ENCODE measurements around the gene MAP2K2. TPM values are rescaled to one million over a fixed set of nuclear protein-coding genes. Genes with fewer than 3 reads are reported as not detected.
A peak's percentile ranks its signal among the peaks of the same experiment; 100 is the strongest.

Gene MAP2K2
- total and polyA plus RNA-seq, 9 of the 15 experiments (the other 6 are each of a cell fraction or from before 2014, with no cell fraction given): 1.0 to 151 (median 58.3) TPM

- Histone ChIP-seq H3K4me2 (ENCODE audit: insufficient read depth, low read length) (no peak overlapping the region), H3K4me3 (no peak overlapping the region), H3K27ac (ENCODE audit: extremely low read depth, low read depth, low read length) (no peak overlapping the region), H3K4me1 (replicated peaks in 1 of 2; ENCODE audit: control insufficient read depth in 2 of 2, insufficient read depth in 2 of 2, low read length in 2 of 2) (peaks cover 0 to 19% of the 10 kb centered on the region in 2 experiments; a peak in 2 of 5 replicates), H3K9ac (ENCODE audit: insufficient read depth in 1 of 2, low read depth in 2 of 2, low read length in 2 of 2) (peak overlapping the region in 1 of 2 experiments; percentile 40; a peak in 1 of 4 replicates), H4K20me1 (replicated peaks; ENCODE audit: control insufficient read depth, insufficient read depth, low read length) (no peaks in the 10 kb centered on the region), H3K36me3 (ENCODE audit: control insufficient read depth, insufficient read depth, low read length) (peaks cover 78% of the 10 kb centered on the region; the same call in 2 of the 3 replicates), H3K9me1 (ENCODE audit: control insufficient read depth, insufficient read depth, low read length) (no peaks in the 10 kb centered on the region), H2AFZ (ENCODE audit: low read depth, low read length) (no peak overlapping the region), H3K27me3 (ENCODE audit: control insufficient read depth in 2 of 2, insufficient read depth in 2 of 2, low read length in 2 of 2) (no peaks in the 10 kb centered on the region), H3K79me2 (ENCODE audit: control insufficient read depth, insufficient read depth, low read length) (no peaks in the 10 kb centered on the region), H3K9me3 (replicated peaks; ENCODE audit: control insufficient read depth, insufficient read depth, low read depth, low read length) (no peaks in the 10 kb centered on the region)
- CTCF ChIA-PET (ENCODE audit: low intra/inter-chr PET ratio): no interaction called here
- TF ChIP-seq POLR2G (IDR thresholded peaks at IDR 0.05; ENCODE audit: low read depth, low read length) (0 out of 2 replicates have a peak, but pooled peaks have one; percentile 16), SRSF3 (IDR thresholded peaks at IDR 0.05; ENCODE audit: insufficient read depth, low read length) (no peak)
- in situ Hi-C loops (cut with MboI): no loop called here
- BruUV-seq (replicated peaks): no TSS peak
- DNase-seq (ENCODE audit: extremely low read depth in 1 of 4, low spot score in 3 of 4) (no peak), FAIRE-seq (no peak), ATAC-seq (no peak)
- intact Hi-C loops (cut with micrococcal nuclease): no loop called here
- POLR2A ChIA-PET: interaction anchor here (0.6 to 1.2 kb wide), 5 partner anchors 8 to 204 kb away, joined by 3 read pairs; no protein-coding TSS in a partner anchor
- WGBS (ENCODE audit: insufficient coverage, low coverage, missing lambda C conversion rate): 88% methylated on average over 7 of the region's 10 CpGs
These were observed 22.5 kb downstream of the MAP2K2 start for GRCh38 chr19:4101496-4101770.

DNA sequence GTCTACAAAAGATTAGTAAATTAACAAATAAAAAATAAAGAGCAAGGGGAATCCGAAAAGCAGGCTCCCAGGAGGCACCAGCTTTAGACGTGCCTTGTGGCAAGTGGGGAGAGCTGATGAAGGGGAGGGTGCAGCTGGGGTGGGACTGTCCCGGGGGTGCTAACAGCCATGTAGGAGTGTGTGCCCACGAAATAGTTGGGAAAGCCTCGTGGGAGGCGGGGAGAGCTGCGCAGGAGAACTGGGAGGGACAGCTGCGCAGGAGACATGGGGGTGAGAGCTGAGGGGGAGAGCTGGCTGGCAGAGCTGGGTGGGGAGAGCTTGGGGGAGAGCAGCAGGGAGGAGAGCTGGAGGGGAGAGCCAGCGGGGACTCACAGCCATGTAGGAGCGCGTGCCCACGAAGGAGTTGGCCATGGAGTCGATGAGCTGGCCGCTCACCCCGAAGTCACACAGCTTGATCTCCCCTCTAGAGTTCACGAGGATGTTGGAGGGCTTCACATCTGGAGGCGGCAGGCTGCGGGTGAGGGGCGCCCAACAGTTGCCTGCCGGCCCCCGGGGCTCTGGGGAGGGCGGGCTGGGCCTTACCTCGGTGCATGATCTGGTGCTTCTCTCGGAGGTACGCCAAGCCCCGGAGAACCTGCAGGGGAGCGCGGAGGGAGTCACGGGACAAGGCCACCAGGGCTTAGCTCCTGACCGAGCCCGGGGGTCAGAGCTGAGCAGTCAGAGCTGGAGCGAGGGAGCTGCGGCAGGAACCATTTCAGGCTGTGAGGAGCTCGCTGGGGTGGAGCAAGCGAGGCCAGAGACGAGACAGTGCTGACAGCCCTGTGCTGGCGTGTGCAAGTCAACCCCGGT, 23.1 kb downstream of the MAP2K2 start:
- in situ Hi-C loops (cut with MboI) (no loop called here), intact Hi-C loops (cut with micrococcal nuclease) (no loop called here)
- H3K27ac ChIP-seq (ENCODE audit: extremely low read depth, low read depth, low read length): no peak overlapping the region
- H3K9ac ChIP-seq (ENCODE audit: insufficient read depth in 1 of 2, low read depth in 2 of 2, low read length in 2 of 2): peak overlapping the region in 1 of 2 experiments; percentile 40; a peak in 1 of 4 replicates
- no peaks in the 10 kb centered on the region for H3K79me2 ChIP-seq (ENCODE audit: control insufficient read depth, insufficient read depth, low read length)
- 95% methylated on average over 15 of the region's 38 CpGs for WGBS (ENCODE audit: insufficient coverage, low coverage, missing lambda C conversion rate)
- ATAC-seq (no peak), DNase-seq (ENCODE audit: extremely low read depth in 1 of 4, low spot score in 3 of 4) (no peak), FAIRE-seq (no peak)
- H3K9me3 ChIP-seq (replicated peaks; ENCODE audit: control insufficient read depth, insufficient read depth, low read depth, low read length): no peaks in the 10 kb centered on the region
- H3K9me1 ChIP-seq (ENCODE audit: control insufficient read depth, insufficient read depth, low read length): no peaks in the 10 kb centered on the region
- no TSS peak for BruUV-seq (replicated peaks)
- H3K4me2 ChIP-seq (ENCODE audit: insufficient read depth, low read length): no peak overlapping the region
- H3K36me3 ChIP-seq (ENCODE audit: control insufficient read depth, insufficient read depth, low read length): peaks cover 76% of the 10 kb centered on the region; the same call in 2 of the 3 replicates
- H3K4me1 ChIP-seq (replicated peaks in 1 of 2; ENCODE audit: control insufficient read depth in 2 of 2, insufficient read depth in 2 of 2, low read length in 2 of 2): peaks cover 0 to 24% of the 10 kb centered on the region in 2 experiments; a peak in 2 of 5 replicates
- no peaks in the 10 kb centered on the region for H4K20me1 ChIP-seq (replicated peaks; ENCODE audit: control insufficient read depth, insufficient read depth, low read length)
- H3K27me3 ChIP-seq (ENCODE audit: control insufficient read depth in 2 of 2, insufficient read depth in 2 of 2, low read length in 2 of 2): no peaks in the 10 kb centered on the region
- CTCF ChIA-PET (ENCODE audit: low intra/inter-chr PET ratio): no interaction called here
- POLR2A ChIA-PET: interaction anchor here (0.5 to 1.2 kb wide), 6 partner anchors 8 to 153 kb away, joined by 3 read pairs; no protein-coding TSS in a partner anchor
- no peak overlapping the region for H3K4me3 ChIP-seq
- no peak overlapping the region for H2AFZ ChIP-seq (ENCODE audit: low read depth, low read length)
- TF ChIP-seq ZNF445 (CRISPR knock-in tag; IDR thresholded peaks at IDR 0.05; ENCODE audit: low read depth) (no peak), POLR2B (IDR thresholded peaks at IDR 0.05; ENCODE audit: low read depth, partially characterized antibody) (no peak), DEAF1 (CRISPR knock-in tag; IDR thresholded peaks at IDR 0.05) (no peak), POLR2AphosphoS5 (IDR thresholded peaks at IDR 0.05; ENCODE audit: control insufficient read depth, insufficient read depth, low read depth, low read length) (no peak), CHCHD3 (CRISPR knock-in tag; IDR thresholded peaks at IDR 0.05) (no peak), POLR2H (tag; IDR thresholded peaks at IDR 0.05; ENCODE audit: low read depth) (no peak), RUNX1 (IDR thresholded peaks at IDR 0.05; ENCODE audit: low read depth) (no peak), TCFL5 (CRISPR knock-in tag; conservative IDR thresholded peaks at IDR 0.05) (no peak), FOS (IDR thresholded peaks at IDR 0.05; ENCODE audit: extremely low read depth, insufficient read length) (no peak), ZNF707 (CRISPR knock-in tag; conservative IDR thresholded peaks at IDR 0.05) (no peak), ZNF212 (CRISPR knock-in tag; IDR thresholded peaks at IDR 0.05) (no peak)
- TF ChIP-seq, protein P1, sequence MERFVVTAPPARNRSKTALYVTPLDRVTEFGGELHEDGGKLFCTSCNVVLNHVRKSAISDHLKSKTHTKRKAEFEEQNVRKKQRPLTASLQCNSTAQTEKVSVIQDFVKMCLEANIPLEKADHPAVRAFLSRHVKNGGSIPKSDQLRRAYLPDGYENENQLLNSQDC (CRISPR knock-in tag; IDR thresholded peaks at IDR 0.05): no peak
